Adrenal gland (tissue), 12 donors: ENCODE data around the gene ZNF488. TPM values are rescaled to one million over a fixed set of nuclear protein-coding genes. Genes with fewer than 3 reads are reported as not detected.

Experiments
- DNase-seq, 7 donors: peaks; one replicate each; pipeline ENCODE4 v3.0.0-alpha.2; 2019 to 2020
- H3K27ac ChIP-seq, 5 donors: fragments of 200-600 bp; sonication (generic) in 4 of 5; 1 replicate in 3 of 5; 2 replicates in 2 of 5; pipeline versions ENCODE4 v1.5.1 to v1.8.0; 2016 to 2020; ENCODE audit warnings: mild to moderate bottlenecking in 1 of 5
- H3K27me3 ChIP-seq: fragments of 200-600 bp; 2 replicates; pipeline ENCODE4 v1.8.0; 2021
- H3K36me3 ChIP-seq, 2 donors: fragments of 200-600 bp; replicated peaks in 1 of 2; 1 replicate in 1 of 2; 2 replicates in 1 of 2; pipeline versions ENCODE4 v1.5.1 to v1.8.0; 2018 to 2022
- H3K4me1 ChIP-seq, 2 donors: fragments of 200-600 bp; replicated peaks in 1 of 2; 1 replicate in 1 of 2; 2 replicates in 1 of 2; pipeline versions ENCODE4 v1.5.1 to v1.8.0; 2018 to 2021
- H3K4me3 ChIP-seq, 4 donors: fragments of 200-600 bp; sonication (generic) in 3 of 4; one replicate each; pipeline ENCODE4 v1.5.1; 2016 to 2018
- H3K9me3 ChIP-seq, 3 donors: fragments of 200-600 bp; sonication (generic) in 1 of 3; replicated peaks in 1 of 3; 1 replicate in 2 of 3; 2 replicates in 1 of 3; pipeline versions ENCODE4 v1.5.1 to v1.8.0; 2016 to 2021
- POLR2A ChIP-seq, 2 donors: fragments of 450-650 bp; IDR thresholded peaks; one replicate each; pipeline ENCODE4 v1.6.1; 2017; ENCODE audit warnings: antibody characterized with exemption in 2 of 2, mild to moderate bottlenecking in 2 of 2, moderate library complexity in 1 of 2
- WGBS, 4 donors: extraction: QIAGEN DNeasy Blood & Tissue Kit in 2 of 4; methylation state at CpG; one replicate each; pipeline versions ENCODE4 v1.1.5 to v1.1.7; 2013 to 2017; 5-methylcytosine and 5-hydroxymethylcytosine counted together
- intact Hi-C, 2 donors: fragments of 100-400 bp; cut with DNase I; formaldehyde crosslinking; loops; one replicate each; pipeline versions ENCODE4 v1.14.1 to v1.15.0; 2022 to 2023
- polyA plus RNA-seq, 3 donors: library from polyadenylated mRNA; stranded (reverse); fragments of 200-250 nt in 2 of 3; fragments of 350-450 nt in 1 of 3; fragmentation: Illumina TruSeq in 1 of 3; extraction: RNeasy Lipid Tissue Mini Kit (QIAGEN cat#74804) in 1 of 3; gene quantifications; one replicate each; pipeline ENCODE4 v1.2.3, GENCODE V29; 2013 to 2014
- total RNA-seq, 9 donors: library from RNA; depleted of rRNA in 4 of 9; stranded (reverse); fragments of >200 nt in 4 of 9; fragments of 120-200 nt in 1 of 9; fragmentation: NEBNext Ultra II Directional in 1 of 9; extraction: Animal tissue kit (Norgen Biotek cat#: 25700) in 1 of 9; gene quantifications; one replicate each; pipeline versions ENCODE4 v1.1.0 to v1.2.4, GENCODE V29; 2013 to 2023
- TF ChIP-seq, protein P1 (sequence below), 6 experiments: fragments of 450-650 bp in 4 of 6; fragments of 200-600 bp in 2 of 6; sonication (generic) in 1 of 6; IDR thresholded peaks; 1 replicate in 5 of 6; 2 replicates in 1 of 6; pipeline versions ENCODE4 v1.5.1 to v1.8.0; 2016 to 2021; ENCODE audit warnings: antibody characterized with exemption in 6 of 6, mild to moderate bottlenecking in 2 of 6, moderate library complexity in 1 of 6
- donor health status: healthy with polysubstance abuse.
- donor health status: Bipolar disorder and iron deficiency.
- donor health status: DM: yes; HTN: yes; CAD: no.
- donor health status: DM: no; HTN: no; CAD: no.
- donor health status: DM: no; HTN: no; CAD: no.
- donor health status: DM: yes; HTN: yes; CAD: no.

Gene ZNF488
- total and polyA plus RNA-seq, 12 donors = 0.03 to 0.20 (median 0.11) TPM; not detected in 3

DNA sequence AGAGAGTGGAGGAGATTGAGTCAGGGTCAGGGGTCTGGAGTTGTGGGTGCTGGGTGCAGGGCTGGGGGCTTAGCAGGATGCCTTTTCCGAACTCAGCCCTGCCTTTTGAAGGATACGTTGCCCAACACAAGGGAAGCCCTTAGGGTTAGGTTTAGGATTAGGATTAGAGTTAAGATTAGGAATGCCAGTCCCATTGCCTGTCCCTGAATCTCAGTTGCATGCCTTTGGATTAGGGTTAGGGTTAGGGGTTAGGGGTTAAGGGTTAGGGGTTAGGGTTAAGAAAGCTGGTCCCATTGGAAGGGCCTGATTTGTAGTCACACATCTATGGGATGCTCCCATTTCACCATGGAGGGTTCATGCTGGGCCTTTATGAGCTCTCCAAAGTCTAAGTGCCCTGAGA lies 20.8 kb upstream of the ZNF488 start:
- H3K27me3 ChIP-seq = no peaks in the 10 kb centered on the region
- DNase-seq = no peak
- intact Hi-C loops = no loop called here
- H3K9me3 ChIP-seq = no peaks in the 10 kb centered on the region
- peaks cover 9 to 17% of the 10 kb centered on the region in 2 donors for H3K4me1 ChIP-seq
- WGBS, 4 donors = 93 to 100% (median 98%) methylated on average over 2 of the region's 2 CpGs
- no peak overlapping the region for H3K27ac ChIP-seq
- no peak for TF ChIP-seq POLR2A (IDR thresholded peaks at IDR 0.05)
- TF ChIP-seq, protein P1, sequence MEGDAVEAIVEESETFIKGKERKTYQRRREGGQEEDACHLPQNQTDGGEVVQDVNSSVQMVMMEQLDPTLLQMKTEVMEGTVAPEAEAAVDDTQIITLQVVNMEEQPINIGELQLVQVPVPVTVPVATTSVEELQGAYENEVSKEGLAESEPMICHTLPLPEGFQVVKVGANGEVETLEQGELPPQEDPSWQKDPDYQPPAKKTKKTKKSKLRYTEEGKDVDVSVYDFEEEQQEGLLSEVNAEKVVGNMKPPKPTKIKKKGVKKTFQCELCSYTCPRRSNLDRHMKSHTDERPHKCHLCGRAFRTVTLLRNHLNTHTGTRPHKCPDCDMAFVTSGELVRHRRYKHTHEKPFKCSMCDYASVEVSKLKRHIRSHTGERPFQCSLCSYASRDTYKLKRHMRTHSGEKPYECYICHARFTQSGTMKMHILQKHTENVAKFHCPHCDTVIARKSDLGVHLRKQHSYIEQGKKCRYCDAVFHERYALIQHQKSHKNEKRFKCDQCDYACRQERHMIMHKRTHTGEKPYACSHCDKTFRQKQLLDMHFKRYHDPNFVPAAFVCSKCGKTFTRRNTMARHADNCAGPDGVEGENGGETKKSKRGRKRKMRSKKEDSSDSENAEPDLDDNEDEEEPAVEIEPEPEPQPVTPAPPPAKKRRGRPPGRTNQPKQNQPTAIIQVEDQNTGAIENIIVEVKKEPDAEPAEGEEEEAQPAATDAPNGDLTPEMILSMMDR (IDR thresholded peaks at IDR 0.05) = no peak
- no peak overlapping the region for H3K4me3 ChIP-seq
- H3K36me3 ChIP-seq = no peaks in the 10 kb centered on the region

DNA sequence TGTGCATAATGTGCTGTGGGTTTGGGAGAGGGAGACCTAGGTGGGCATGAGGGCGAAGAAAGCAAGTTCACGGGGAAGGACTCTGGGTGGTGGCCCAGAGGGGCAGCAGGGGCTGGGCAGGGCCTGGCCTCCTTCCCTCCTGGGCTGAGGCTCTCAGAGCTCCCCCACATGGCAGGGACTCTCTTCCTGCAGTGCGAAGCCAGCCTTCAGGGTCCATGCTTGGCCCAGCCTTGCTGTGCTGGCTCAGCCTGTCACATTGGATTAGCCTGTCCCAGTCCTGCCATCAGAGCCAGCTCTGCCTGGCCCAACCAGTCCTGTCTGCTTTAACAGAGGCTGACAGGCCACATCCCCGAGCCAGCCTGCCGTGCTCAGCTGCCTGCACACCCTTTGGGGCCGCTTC lies 20.4 kb upstream of the ZNF488 start:
- Histone ChIP-seq H3K9me3 (no peaks in the 10 kb centered on the region), H3K4me3 (no peak overlapping the region), H3K4me1 (peaks cover 9 to 17% of the 10 kb centered on the region in 2 donors), H3K27ac (no peak overlapping the region), H3K36me3 (no peaks in the 10 kb centered on the region), H3K27me3 (no peaks in the 10 kb centered on the region)
- TF ChIP-seq, protein P1 (IDR thresholded peaks at IDR 0.05) = no peak
- no peak for TF ChIP-seq POLR2A (IDR thresholded peaks at IDR 0.05)
- no peak for DNase-seq
- 80 to 94% (median 90%) methylated on average over 5 to 6 of the region's 6 CpGs for WGBS, 4 donors
- intact Hi-C loops = no loop called here

DNA sequence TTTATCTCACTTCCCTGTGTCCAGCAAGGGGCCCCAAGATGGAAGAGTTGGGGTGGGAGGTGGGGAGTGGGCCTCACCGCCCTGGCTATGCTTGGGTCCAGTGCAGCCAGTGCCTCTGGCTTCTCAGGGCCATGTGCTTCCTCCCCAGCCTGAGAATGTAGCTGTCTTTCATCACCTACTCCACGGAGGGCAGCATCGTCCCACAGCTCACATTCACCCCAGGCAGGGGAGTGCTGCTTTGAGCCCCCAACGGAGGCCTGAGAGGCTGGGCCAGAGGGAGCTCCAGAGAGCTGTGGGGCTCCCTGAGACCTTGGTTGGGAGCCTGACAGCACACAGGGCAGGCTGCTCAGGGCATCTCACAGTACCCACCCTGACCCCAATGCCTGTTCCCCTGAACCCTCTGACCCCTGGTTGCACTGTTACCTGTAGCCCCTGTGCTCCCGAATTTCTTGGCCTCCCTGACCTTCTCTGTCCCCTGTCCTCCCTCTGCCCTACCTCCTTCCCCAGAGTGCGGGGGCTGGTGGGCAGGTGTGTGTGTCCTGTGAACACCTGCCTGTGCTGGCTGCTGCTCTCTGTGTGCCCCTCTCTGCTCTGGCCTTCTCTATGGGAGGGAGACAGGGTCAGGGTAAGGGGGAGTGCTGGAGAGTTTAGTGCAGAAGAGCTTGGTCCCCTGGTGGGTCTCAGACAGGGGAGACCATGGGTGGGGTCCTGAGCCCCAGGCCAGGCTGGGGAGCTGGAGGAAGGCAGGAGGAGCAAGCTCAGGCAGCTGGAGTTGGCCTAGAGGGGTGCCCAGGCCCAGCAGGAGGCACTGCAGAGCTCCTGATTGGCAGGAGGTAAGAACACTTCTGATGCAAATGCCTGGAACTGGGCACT lies 19.6 kb upstream of the ZNF488 start:
- no peak for TF ChIP-seq POLR2A (IDR thresholded peaks at IDR 0.05)
- TF ChIP-seq, protein P1 (IDR thresholded peaks at IDR 0.05) = no peak
- Histone ChIP-seq H3K4me3 (no peak overlapping the region), H3K27me3 (no peaks in the 10 kb centered on the region), H3K9me3 (no peaks in the 10 kb centered on the region), H3K27ac (peak overlapping the region in 2 of 5 donors; percentile 3 to 64), H3K4me1 (peaks cover 9 to 17% of the 10 kb centered on the region in 2 donors), H3K36me3 (no peaks in the 10 kb centered on the region)
- intact Hi-C loops = no loop called here
- DNase-seq = peak in 1 of 7 donors; percentile 23
- WGBS, 4 donors = 76 to 90% (median 81%) methylated on average over 3 to 6 of the region's 6 CpGs

DNA sequence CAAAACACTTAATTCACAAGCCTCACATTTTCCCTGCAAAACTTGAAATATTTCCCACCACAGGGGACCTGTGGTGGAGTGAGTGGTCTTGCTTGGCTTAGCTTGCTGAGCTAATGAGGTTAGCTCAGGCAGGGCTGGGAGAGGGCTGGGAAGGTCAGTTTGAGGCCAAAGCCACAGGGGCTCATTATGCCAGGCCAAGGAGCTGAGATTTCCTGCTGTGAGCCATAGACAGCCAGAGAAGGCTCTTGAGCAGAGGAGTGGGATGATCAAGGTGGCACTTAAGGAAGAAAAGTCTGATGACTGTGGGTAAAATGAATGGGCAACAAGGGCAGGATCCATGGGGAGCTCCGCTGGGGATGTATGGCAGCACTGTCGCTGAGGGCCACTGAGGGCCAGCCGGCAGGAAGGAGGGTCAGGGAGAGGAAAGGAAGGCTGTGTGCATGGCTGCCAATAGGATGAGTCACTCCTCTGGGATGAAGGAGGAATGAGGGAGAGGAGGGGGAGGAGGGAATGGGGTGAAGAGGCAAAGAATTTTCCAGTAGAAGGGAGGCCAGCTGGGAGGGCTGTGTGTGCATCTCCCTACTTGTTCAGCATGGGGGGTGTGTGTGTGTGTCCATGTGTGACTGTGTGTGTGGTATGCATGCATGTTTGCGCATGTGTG lies 18.7 kb upstream of the ZNF488 start:
- Histone ChIP-seq H3K27me3 (no peaks in the 10 kb centered on the region), H3K36me3 (no peaks in the 10 kb centered on the region), H3K4me1 (peaks cover 9 to 17% of the 10 kb centered on the region in 2 donors), H3K4me3 (no peak overlapping the region), H3K27ac (peak overlapping the region in 2 of 5 donors; percentile 3 to 75), H3K9me3 (no peaks in the 10 kb centered on the region)
- WGBS, 4 donors = 34 to 41% (median 37%) methylated on average over 4 of the region's 4 CpGs
- TF ChIP-seq, protein P1 (IDR thresholded peaks at IDR 0.05) = no peak
- TF ChIP-seq POLR2A (IDR thresholded peaks at IDR 0.05) = no peak
- DNase-seq = peak; percentile 75 to 92 (median 86)
- intact Hi-C loops = no loop called here
